HFF-Myc (cell line): ENCODE measurements around the gene GRHL3.

Experiments
- DNase-seq: peaks from one replicate; pipeline ENCODE4 v3.0.0-alpha.2; 2011; ENCODE audit warnings: low read depth; ENCODE audit errors: extremely low read depth
- H3K4me3 ChIP-seq: replicated peaks from 2 replicates; pipeline ENCODE4 v1.5.1; 2011; ENCODE audit warnings: low read depth, mild to moderate bottlenecking, control low read depth, low read length
- CTCF ChIP-seq: IDR thresholded peaks from 2 replicates; pipeline ENCODE4 v1.5.1; 2012; ENCODE audit warnings: mild to moderate bottlenecking, low read depth, low read length, control low read depth; ENCODE audit errors: missing control alignments

GRHL3 gene

DNA sequence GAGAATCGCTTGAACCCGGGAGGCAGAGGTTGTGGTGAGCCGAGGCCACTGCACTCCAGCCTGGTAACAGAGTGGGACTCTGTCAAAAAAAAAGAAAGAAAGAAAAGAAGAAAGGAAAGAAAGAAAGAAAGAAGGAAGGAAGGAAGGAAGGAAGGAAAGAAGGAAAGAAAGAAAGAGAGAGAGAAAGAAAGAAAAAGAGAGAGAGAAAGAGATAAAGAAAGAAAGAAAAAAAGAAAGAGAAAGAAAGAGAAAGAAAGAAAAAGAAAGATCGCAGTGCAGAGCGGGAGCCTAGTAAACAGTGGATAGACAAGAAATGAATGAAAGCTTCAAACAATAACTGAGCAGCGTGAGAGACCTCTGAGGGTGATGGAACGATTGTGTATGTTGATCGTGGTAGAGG lies 20.6 kb upstream of the GRHL3 start:
- no peak for DNase-seq
- H3K4me3 ChIP-seq, result no peak overlapping the region
- TF ChIP-seq CTCF, result no peak

GRCh38 chr1:24299901-24300300 lies 19.3 kb upstream of the GRHL3 start:
- no peak overlapping the region for H3K4me3 ChIP-seq
- no peak for DNase-seq
- TF ChIP-seq CTCF, result no peak

- no peak for DNase-seq
- no peak for TF ChIP-seq CTCF
- H3K4me3 ChIP-seq, result no peak overlapping the region
Measured at GRCh38 chr1:24300971-24301784, 18.0 kb upstream of the GRHL3 start.

- TF ChIP-seq CTCF, result no peak
- no peak for DNase-seq
- no peak overlapping the region for H3K4me3 ChIP-seq
Measured at GRCh38 chr1:24301785-24302175, 17.4 kb upstream of the GRHL3 start.

DNA sequence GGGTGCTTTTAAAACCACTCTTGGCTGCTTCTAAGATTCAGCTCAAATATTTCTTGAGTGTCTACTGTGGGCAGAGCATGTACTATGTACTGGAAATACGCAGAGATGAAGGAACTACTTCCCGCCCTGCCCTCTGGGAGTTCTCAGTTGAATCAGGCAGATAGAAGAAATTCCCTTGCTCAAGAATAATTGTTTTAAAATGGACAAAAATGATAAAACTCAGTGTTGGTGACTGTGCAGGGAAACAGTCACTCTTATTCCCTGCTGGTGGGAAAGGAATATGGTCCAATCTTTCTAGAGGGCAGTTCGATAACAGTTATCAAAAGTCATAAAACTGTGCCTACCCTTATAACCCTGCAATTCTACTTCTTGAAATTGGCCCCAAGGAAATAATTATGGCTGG lies 16.9 kb upstream of the GRHL3 start:
- TF ChIP-seq CTCF, result no peak
- H3K4me3 ChIP-seq, result no peak overlapping the region

GRCh38 chr1:24303600-24303999 lies 15.6 kb upstream of the GRHL3 start:
- no peak overlapping the region for H3K4me3 ChIP-seq
- no peak for DNase-seq
- no peak for TF ChIP-seq CTCF

More for the DNA sequence above, 16.9 kb upstream of the GRHL3 start:
- DNase-seq, result no peak

- DNase-seq, result no peak
- H3K4me3 ChIP-seq, result no peak overlapping the region
- no peak for TF ChIP-seq CTCF
Measured at GRCh38 chr1:24304763-24305162, 14.4 kb upstream of the GRHL3 start.
